Stimulated activated memory B cell treated with anti-CD40 and anti-IgM and Interleukin-4, amounts not matched to agents 10 μg/mL and 1 μg/mL and 100 μg/mL, for 72 hours (primary cell): Measurements from ENCODE around the gene S1PR4.
"Not testable (repeated sequence)": the region's sequence is repeated elsewhere in the genome, so short reads cannot be mapped to it uniquely, and the experiment has no call there.

ENCODE experiments used
- ATAC-seq: fragments of 150-1000 bp; cut with Tn5 transposase; 2 replicates; pipeline ENCODE4 v1.10.0; 2021
- H3K27ac Mint-ChIP-seq: one replicate; pipeline ENCODE4 v1.8.0; 2022; ENCODE audit warnings: mild to moderate bottlenecking, mixed read lengths
- H3K27me3 Mint-ChIP-seq: one replicate; pipeline ENCODE4 v1.8.0; 2022; ENCODE audit warnings: mixed read lengths
- H3K36me3 Mint-ChIP-seq: one replicate; pipeline ENCODE4 v1.8.0; 2022; ENCODE audit warnings: mixed read lengths
- H3K4me1 Mint-ChIP-seq: one replicate; pipeline ENCODE4 v1.8.0; 2022; ENCODE audit warnings: mixed read lengths
- H3K4me3 Mint-ChIP-seq: one replicate; pipeline ENCODE4 v1.8.0; 2022; ENCODE audit warnings: mild to moderate bottlenecking, moderate library complexity, mixed read lengths
- H3K9me3 Mint-ChIP-seq: one replicate; pipeline ENCODE4 v1.8.0; 2022; ENCODE audit warnings: mixed read lengths

The S1PR4 gene

GRCh38 chr19:3207461-3208242 is 29.1 kb downstream of the S1PR4 start:
- H3K4me3 Mint-ChIP-seq, result no peak overlapping the region
- no peak for ATAC-seq
- no peaks in the 10 kb centered on the region for H3K9me3 Mint-ChIP-seq
- peaks cover 9% of the 10 kb centered on the region for H3K27me3 Mint-ChIP-seq
- peaks cover 20% of the 10 kb centered on the region for H3K36me3 Mint-ChIP-seq
- H3K27ac Mint-ChIP-seq, result no peak overlapping the region
- peaks cover 12% of the 10 kb centered on the region for H3K4me1 Mint-ChIP-seq

DNA sequence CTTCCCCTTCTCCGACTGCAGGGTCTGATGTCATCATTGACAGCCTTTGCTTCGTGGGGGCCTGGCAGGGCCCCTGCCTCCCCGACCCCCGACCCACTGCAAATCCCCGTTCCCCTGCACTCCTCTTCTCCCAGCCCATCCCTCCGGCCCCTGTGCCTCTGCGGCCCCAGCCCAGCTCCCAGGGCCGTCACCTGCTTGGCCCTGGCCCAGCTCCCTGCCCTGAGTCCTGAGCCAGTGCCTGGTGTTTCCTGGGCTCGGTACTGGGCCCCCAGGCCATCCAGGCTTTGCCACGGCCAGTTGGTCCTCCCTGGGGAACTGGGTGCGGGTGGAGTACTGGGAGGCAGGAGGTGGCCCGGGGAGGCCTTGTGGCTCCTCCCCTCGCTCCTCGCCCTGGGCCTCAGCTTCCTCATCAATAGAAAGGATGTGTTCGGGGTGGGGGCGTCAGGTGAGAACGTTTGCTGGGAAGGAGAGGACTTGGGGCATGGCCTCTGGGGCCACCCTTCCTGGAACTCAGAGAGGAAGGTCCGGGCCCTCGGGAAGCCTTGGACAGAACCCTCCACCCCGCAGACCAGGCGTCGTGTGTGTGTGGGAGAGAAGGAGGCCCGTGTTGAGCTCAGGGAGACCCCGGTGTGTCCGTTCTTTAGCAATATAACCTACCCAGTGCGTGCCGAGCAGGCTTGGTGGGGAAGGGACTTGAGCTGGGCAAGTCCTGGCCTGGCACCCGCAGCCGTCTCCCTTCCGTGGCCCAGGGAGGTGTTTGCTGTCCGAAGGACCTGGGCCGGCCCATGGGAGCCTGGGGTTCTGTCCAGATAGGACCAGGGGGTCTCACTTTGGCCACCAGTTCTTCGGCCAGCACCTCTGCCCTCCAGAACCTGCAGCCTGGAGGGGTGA is 30.0 kb downstream of the S1PR4 start:
- no peak overlapping the region for H3K4me3 Mint-ChIP-seq
- H3K27me3 Mint-ChIP-seq, result peaks cover 9% of the 10 kb centered on the region
- H3K9me3 Mint-ChIP-seq, result no peaks in the 10 kb centered on the region
- H3K4me1 Mint-ChIP-seq, result peaks cover 21% of the 10 kb centered on the region
- H3K27ac Mint-ChIP-seq, result no peak overlapping the region
- no peak for ATAC-seq
- H3K36me3 Mint-ChIP-seq, result peaks cover 24% of the 10 kb centered on the region

GRCh38 chr19:3210347-3211017 is 31.9 kb downstream of the S1PR4 start:
- H3K36me3 Mint-ChIP-seq, result peaks cover 24% of the 10 kb centered on the region
- H3K4me3 Mint-ChIP-seq, result no peak overlapping the region
- ATAC-seq, result peak; percentile 74
- peaks cover 25% of the 10 kb centered on the region for H3K4me1 Mint-ChIP-seq
- H3K27me3 Mint-ChIP-seq, result peaks cover 9% of the 10 kb centered on the region
- H3K9me3 Mint-ChIP-seq, result no peaks in the 10 kb centered on the region
- H3K27ac Mint-ChIP-seq, result peak overlapping the region; percentile 20

DNA sequence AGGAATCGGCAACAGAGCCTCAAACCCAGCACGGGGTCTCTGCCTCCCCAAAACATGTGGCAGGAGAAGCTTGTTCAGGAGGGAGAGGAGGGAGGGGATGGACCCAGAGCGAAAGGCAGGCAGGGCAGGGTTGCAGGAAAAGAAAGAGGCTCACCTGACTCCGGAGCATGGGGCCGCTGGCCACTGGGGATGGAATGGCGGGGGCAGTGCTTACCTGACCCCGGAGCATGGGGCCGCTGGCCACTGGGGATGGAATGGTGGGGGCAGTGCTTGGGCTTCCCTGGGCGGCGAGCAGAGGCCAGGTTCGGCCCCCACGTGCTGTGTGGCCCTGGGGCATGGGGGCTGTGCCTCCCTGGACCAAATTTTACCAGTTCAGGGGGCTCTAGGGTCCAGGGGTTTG is 32.6 kb downstream of the S1PR4 start:
- Mint-ChIP-seq H3K27me3 (peaks cover 9% of the 10 kb centered on the region), H3K4me1 (peaks cover 25% of the 10 kb centered on the region), H3K36me3 (peaks cover 24% of the 10 kb centered on the region), H3K9me3 (no peaks in the 10 kb centered on the region), H3K4me3 (no peak overlapping the region), H3K27ac (no peak overlapping the region)
- no peak for ATAC-seq

DNA sequence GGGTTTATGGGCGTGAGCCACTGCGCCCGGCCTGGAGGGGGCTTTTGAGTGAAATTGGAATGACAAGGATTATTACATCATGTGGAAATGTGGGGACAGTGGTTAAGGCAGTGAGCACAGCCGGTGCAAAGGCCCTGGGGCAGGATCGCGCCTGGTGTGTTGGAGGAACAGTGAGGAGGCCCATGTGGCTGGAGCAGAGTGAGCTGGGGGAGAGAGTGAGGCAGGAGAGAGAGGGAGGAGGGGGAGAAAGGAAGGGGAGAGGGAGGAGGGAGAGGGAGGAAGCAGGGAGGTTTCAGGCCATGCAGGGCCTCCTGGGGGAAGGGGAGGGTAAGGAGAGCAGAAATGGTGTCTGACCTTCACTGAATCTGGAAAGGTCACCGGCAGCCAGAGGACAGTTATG is 34.6 kb downstream of the S1PR4 start:
- Mint-ChIP-seq H3K36me3 (peaks cover 17% of the 10 kb centered on the region), H3K9me3 (no peaks in the 10 kb centered on the region), H3K4me1 (peaks cover 25% of the 10 kb centered on the region), H3K27me3 (peaks cover 9% of the 10 kb centered on the region), H3K27ac (no peak overlapping the region), H3K4me3 (no peak overlapping the region)
- no peak for ATAC-seq

DNA sequence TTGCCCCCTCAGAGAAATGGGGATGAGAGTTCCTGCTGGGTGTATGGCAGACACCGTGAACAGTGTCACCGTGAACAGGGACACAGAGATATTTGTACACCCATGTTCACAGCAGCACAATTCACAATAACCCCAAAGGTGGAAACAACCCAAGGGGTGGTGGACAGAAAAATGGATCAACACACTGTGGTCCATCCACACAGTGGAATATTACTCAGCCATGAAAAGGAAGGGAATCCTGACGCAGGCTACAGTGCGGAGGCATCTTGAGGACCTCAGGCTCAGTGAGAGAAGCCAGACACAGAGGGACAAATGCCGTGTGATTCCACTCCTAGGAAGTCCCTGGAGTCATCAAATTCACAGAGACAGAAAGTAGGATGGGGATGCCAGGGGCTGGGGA is 38.3 kb downstream of the S1PR4 start:
- H3K27me3 Mint-ChIP-seq, result no peaks in the 10 kb centered on the region
- ATAC-seq, result no peak
- H3K36me3 Mint-ChIP-seq, result peaks cover 6% of the 10 kb centered on the region
- no peak overlapping the region for H3K4me3 Mint-ChIP-seq
- no peaks in the 10 kb centered on the region for H3K9me3 Mint-ChIP-seq
- peaks cover 14% of the 10 kb centered on the region for H3K4me1 Mint-ChIP-seq
- H3K27ac Mint-ChIP-seq, result no peak overlapping the region

DNA sequence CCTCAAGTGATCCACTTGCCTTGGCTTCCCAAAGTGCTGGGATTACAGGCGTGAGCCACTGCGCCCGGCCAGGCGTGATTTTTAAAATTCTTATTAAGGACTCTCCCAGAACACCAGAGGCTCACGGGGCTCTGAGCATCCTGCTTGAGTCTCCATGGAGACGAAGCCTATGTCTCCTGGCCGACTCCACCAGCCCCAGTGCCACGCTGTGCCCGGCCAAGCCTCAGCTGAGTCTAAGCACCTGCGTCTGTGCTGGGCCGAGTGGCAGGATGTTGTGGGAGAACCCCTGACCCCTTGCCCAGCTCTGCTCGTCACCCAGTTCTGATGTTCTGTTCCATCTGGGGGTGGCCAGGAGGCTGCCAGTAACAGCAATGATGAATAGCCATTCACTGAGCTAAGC is 42.0 kb downstream of the S1PR4 start:
- Mint-ChIP-seq H3K27ac (no peak overlapping the region), H3K9me3 (no peaks in the 10 kb centered on the region), H3K27me3 (peaks cover 18% of the 10 kb centered on the region), H3K36me3 (no peaks in the 10 kb centered on the region), H3K4me1 (no peaks in the 10 kb centered on the region), H3K4me3 (no peak overlapping the region)
- ATAC-seq, result no peak

DNA sequence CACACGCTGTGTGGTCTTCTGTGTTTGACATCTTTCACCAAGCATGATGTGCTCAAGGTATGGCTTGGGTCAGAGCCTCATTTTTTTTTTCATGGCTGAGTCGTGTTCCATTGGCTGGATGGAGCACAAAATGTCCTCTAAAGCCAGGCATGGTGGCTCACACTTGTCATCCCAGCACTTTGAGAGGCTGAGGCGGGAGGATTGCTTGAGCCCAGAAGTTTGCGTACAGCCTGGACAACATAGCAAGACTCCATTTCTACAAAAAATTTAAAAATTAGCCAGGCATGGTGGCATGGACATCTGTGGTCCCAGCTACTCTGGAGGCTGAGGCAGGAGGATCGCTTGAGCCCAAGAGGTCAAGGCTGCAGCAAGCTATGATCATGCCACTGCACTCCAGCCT is 43.0 kb downstream of the S1PR4 start:
- not testable (repeated sequence) for ATAC-seq, H3K36me3 Mint-ChIP-seq, H3K4me1 Mint-ChIP-seq, H3K4me3 Mint-ChIP-seq, H3K27ac Mint-ChIP-seq, H3K9me3 Mint-ChIP-seq
- H3K27me3 Mint-ChIP-seq, result peaks cover 28% of the 10 kb centered on the region

- H3K4me3 Mint-ChIP-seq, result no peak overlapping the region
Observed at GRCh38 chr19:3222709-3223108, 44.1 kb downstream of the S1PR4 start.

DNA sequence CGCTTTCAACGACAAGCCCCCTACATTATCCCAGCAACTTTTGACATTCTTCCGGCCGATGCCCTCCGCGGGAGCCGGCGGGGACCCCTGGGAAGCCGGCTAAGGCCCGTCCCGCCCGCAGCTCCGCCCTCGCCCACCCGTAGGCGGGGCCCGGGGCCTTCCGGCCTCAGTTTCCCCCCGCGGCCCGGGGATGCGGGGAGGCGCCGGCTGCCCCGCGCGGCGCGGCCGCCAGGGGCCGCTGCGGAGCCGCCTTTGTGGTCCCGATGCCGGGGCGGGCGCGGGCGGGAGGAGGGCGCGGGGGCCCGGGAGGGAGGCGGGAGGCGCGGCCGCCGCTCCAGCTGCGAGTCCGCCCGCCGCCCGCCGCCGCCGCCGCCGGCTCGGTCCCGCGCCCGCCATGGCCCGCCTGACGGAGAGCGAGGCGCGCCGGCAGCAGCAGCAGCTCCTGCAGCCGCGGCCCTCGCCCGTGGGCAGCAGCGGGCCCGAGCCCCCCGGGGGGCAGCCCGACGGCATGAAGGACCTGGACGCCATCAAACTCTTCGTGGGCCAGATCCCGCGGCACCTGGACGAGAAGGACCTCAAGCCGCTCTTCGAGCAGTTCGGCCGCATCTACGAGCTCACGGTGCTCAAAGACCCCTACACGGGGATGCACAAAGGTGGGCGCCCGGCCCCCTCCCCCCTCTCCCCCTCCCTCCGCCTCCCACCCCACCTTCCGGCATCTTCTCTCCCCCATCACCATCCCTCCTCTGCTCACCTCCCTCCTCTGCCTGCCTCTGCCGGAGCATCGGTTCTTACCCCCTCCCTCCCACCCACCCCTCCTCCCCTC is 46.0 kb downstream of the S1PR4 start, which contains the start of gene CELF5:
Gene CELF5 (plus strand): TSS at position 316 of the 823 bp plus-strand sequence. CDS start 79 bp downstream, at position 395.
- ATAC-seq, result peak; percentile 37
- Mint-ChIP-seq H3K4me1 (peaks cover 17% of the 10 kb centered on the region), H3K36me3 (no peaks in the 10 kb centered on the region), H3K9me3 (no peaks in the 10 kb centered on the region), H3K27me3 (peaks cover 47% of the 10 kb centered on the region), H3K27ac (no peak within 1 kb of the TSS), H3K4me3 (peak within 1 kb of the TSS; percentile 64)

More at GRCh38 chr19:3222709-3223108, 44.1 kb downstream of the S1PR4 start:
- no peaks in the 10 kb centered on the region for H3K9me3 Mint-ChIP-seq
- H3K27ac Mint-ChIP-seq, result no peak overlapping the region
- H3K36me3 Mint-ChIP-seq, result no peaks in the 10 kb centered on the region
- ATAC-seq, result no peak
- H3K27me3 Mint-ChIP-seq, result peaks cover 39% of the 10 kb centered on the region
- H3K4me1 Mint-ChIP-seq, result peaks cover 12% of the 10 kb centered on the region

DNA sequence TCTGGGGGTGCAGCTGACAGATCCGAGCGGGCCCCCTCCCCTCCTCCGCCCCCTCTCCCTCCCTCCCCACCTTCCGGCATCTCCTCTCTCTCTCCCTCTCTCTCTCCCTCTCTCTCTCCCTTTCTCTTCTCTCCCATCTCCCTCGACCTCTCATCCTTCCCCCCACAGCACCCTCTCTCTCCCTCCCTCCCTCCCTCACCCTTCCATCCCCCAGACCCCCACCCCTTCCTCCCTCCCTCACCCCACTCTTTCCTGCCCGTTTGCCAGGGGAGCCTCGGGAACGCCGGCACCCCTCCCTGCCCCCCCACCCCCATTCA is 46.6 kb downstream of the S1PR4 start:
- H3K4me3 Mint-ChIP-seq, result peak overlapping the region; percentile 64
- peaks cover 17% of the 10 kb centered on the region for H3K4me1 Mint-ChIP-seq
- no peak overlapping the region for H3K27ac Mint-ChIP-seq
- no peaks in the 10 kb centered on the region for H3K36me3 Mint-ChIP-seq
- ATAC-seq, result peak; percentile 7
- H3K9me3 Mint-ChIP-seq, result no peaks in the 10 kb centered on the region
- H3K27me3 Mint-ChIP-seq, result peaks cover 47% of the 10 kb centered on the region

DNA sequence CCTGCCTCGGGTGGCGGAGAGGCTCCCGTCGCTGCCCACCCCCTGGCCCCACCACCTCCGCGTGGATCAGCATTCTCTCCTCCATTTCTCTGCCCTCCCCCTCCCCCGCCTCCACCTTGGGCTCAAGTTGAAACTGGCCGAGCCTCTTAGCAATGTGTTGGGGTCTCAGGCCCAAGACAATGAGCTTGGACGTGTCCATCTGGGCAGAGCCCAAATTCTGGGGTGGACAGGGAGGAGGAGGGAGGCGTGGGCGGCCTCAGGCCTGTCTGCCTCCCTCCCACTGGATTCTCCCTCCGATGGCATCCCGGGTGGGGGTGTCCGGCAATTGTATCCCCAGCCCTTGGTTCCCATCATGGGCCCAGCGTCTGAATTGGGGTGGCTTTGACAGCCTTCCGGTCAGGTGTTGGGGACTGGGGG is 47.1 kb downstream of the S1PR4 start:
- no peaks in the 10 kb centered on the region for H3K9me3 Mint-ChIP-seq
- peaks cover 47% of the 10 kb centered on the region for H3K27me3 Mint-ChIP-seq
- H3K36me3 Mint-ChIP-seq, result no peaks in the 10 kb centered on the region
- ATAC-seq, result no peak
- H3K4me3 Mint-ChIP-seq, result no peak overlapping the region
- H3K4me1 Mint-ChIP-seq, result peaks cover 17% of the 10 kb centered on the region
- no peak overlapping the region for H3K27ac Mint-ChIP-seq

GRCh38 chr19:3227054-3227626 is 48.6 kb downstream of the S1PR4 start:
- H3K36me3 Mint-ChIP-seq, result no peaks in the 10 kb centered on the region
- H3K4me3 Mint-ChIP-seq, result no peak overlapping the region
- H3K27me3 Mint-ChIP-seq, result peaks cover 47% of the 10 kb centered on the region
- no peaks in the 10 kb centered on the region for H3K9me3 Mint-ChIP-seq
- H3K4me1 Mint-ChIP-seq, result peaks cover 17% of the 10 kb centered on the region
- no peak for ATAC-seq
- no peak overlapping the region for H3K27ac Mint-ChIP-seq

GRCh38 chr19:3229346-3229743 is 50.8 kb downstream of the S1PR4 start:
- Mint-ChIP-seq H3K36me3 (no peaks in the 10 kb centered on the region), H3K27ac (no peak overlapping the region), H3K9me3 (no peaks in the 10 kb centered on the region), H3K27me3 (peaks cover 51% of the 10 kb centered on the region), H3K4me3 (no peak overlapping the region), H3K4me1 (peaks cover 17% of the 10 kb centered on the region)
- ATAC-seq, result no peak
